ENCODE results near the gene PSMC2.

PSMC2 gene

GRCh38 chr7:103379270-103379975, 32.0 kb downstream of the PSMC2 start:
- no peak overlapping the region for H3K27ac ChIP-seq
- no peak for TF ChIP-seq ZFX (IDR thresholded peaks at IDR 0.05)
- no peak for TF ChIP-seq CTCF (conservative IDR thresholded peaks at IDR 0.05)

GRCh38 chr7:103380395-103381191, 33.1 kb downstream of the PSMC2 start:
- no peak for TF ChIP-seq ZFX (IDR thresholded peaks at IDR 0.05)
- TF ChIP-seq CTCF (conservative IDR thresholded peaks at IDR 0.05): no peak

GRCh38 chr7:103381280-103382031, 34.0 kb downstream of the PSMC2 start:
- no peak for TF ChIP-seq ZFX (IDR thresholded peaks at IDR 0.05)
- no peak for TF ChIP-seq CTCF (conservative IDR thresholded peaks at IDR 0.05)
- H3K27ac ChIP-seq: no peak overlapping the region

More at GRCh38 chr7:103380395-103381191, 33.1 kb downstream of the PSMC2 start:
- no peak overlapping the region for H3K27ac ChIP-seq

- no peak for TF ChIP-seq CTCF (conservative IDR thresholded peaks at IDR 0.05)
- TF ChIP-seq ZFX (IDR thresholded peaks at IDR 0.05): no peak
- no peak overlapping the region for H3K27ac ChIP-seq
Observed at GRCh38 chr7:103382032-103382402, 34.6 kb downstream of the PSMC2 start.

GRCh38 chr7:103387242-103387641, 39.8 kb downstream of the PSMC2 start:
- no peak overlapping the region for H3K27ac ChIP-seq
- TF ChIP-seq ZFX (IDR thresholded peaks at IDR 0.05) (no peak), CTCF (conservative IDR thresholded peaks at IDR 0.05) (no peak)

GRCh38 chr7:103388469-103389140, 41.2 kb downstream of the PSMC2 start:
- H3K27ac ChIP-seq: no peak overlapping the region
- TF ChIP-seq ZFX (IDR thresholded peaks at IDR 0.05) (no peak), CTCF (conservative IDR thresholded peaks at IDR 0.05) (no peak)
